Small intestine (tissue), 7 donors: ENCODE measurements around the gene OR9Q1. TPM values are rescaled to one million over a fixed set of nuclear protein-coding genes. Genes with fewer than 3 reads are reported as not detected.

Experiments
- DNase-seq, 2 donors: peaks; one replicate each; pipeline versions ENCODE4 v3.0.0 to v3.0.0-alpha.2; 2013
- FAIRE-seq: peaks from 2 replicates; lab custom pipeline; 2012; peaks lifted over from hg19 to GRCh38; lab: Jason Lieb, UNC
- H3K27ac ChIP-seq, 3 donors: one replicate each; pipeline ENCODE4 v1.5.1; 2013; ENCODE audit warnings: low read length in 2 of 3, mild to moderate bottlenecking in 2 of 3, control low read depth in 1 of 3, inconsistent platforms in 1 of 3, low read depth in 1 of 3, moderate library complexity in 1 of 3
- H3K27me3 ChIP-seq, 3 donors: one replicate each; pipeline ENCODE4 v1.6.1; 2013; ENCODE audit warnings: low read length in 3 of 3, inconsistent platforms in 1 of 3; ENCODE audit not compliant: control insufficient read depth in 3 of 3, insufficient read depth in 3 of 3
- H3K36me3 ChIP-seq, 3 donors: one replicate each; pipeline ENCODE4 v1.6.1; 2013; ENCODE audit warnings: low read length in 3 of 3, inconsistent platforms in 1 of 3, low read depth in 1 of 3, mild to moderate bottlenecking in 1 of 3, moderate library complexity in 1 of 3; ENCODE audit not compliant: control insufficient read depth in 3 of 3, insufficient read depth in 2 of 3
- H3K4me1 ChIP-seq, 3 donors: one replicate each; pipeline ENCODE4 v1.6.1; 2013; ENCODE audit warnings: low read length in 2 of 3, inconsistent platforms in 1 of 3, low read depth in 1 of 3, mild to moderate bottlenecking in 1 of 3, moderate library complexity in 1 of 3; ENCODE audit not compliant: control insufficient read depth in 3 of 3, insufficient read depth in 2 of 3
- H3K4me3 ChIP-seq, 3 donors: one replicate each; pipeline ENCODE4 v1.5.1; 2013; ENCODE audit warnings: low read length in 3 of 3, control low read depth in 1 of 3, inconsistent platforms in 1 of 3, low read depth in 1 of 3, mild to moderate bottlenecking in 1 of 3, moderate library complexity in 1 of 3
- H3K9me3 ChIP-seq, 2 donors: one replicate each; pipeline ENCODE4 v1.6.1; 2013; ENCODE audit warnings: low read depth in 1 of 2, low read length in 1 of 2; ENCODE audit not compliant: control insufficient read depth in 2 of 2, insufficient read depth in 1 of 2
- WGBS, 3 donors: extraction: QIAGEN DNeasy Blood & Tissue Kit; methylation state at CpG; one replicate each; pipeline ENCODE4 v1.1.7; 2013; 5-methylcytosine and 5-hydroxymethylcytosine counted together
- polyA plus RNA-seq, 4 donors: library from polyadenylated mRNA; stranded (reverse) in 3 of 4; unstranded in 1 of 4; fragments of 200-250 nt in 3 of 4; fragments of 120-200 nt in 1 of 4; gene quantifications; one replicate each; pipeline versions ENCODE4 v1.2.1 to v1.2.3, GENCODE V29; 2013
- donor health status: healthy with polysubstance abuse.
- donor health status: control.
- donor health status: control.
- donor health status: Bipolar disorder and iron deficiency.
- donor health status: healthy.

Gene OR9Q1
- polyA plus RNA-seq, 4 donors = not detected

DNA sequence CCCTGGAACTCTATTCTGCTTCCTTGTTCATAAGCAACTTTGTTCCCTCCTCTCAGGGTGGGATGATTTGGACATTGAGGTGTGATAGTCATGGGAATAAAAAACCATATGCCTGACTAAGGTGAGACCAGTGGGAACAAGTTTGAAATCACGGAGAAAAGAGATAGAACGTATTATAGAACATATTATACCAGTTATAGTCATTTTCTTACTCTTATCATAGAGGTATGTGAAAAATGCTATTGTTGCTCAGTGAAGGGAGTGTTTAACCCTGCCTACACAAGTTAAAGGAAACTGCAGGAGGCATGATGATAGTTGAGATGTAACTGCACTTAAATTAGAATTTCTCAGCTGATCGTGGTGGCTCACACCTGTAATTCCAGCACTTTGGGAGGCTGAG lies 22.6 kb downstream of the OR9Q1 start:
- Histone ChIP-seq H3K4me3 (no peak overlapping the region), H3K27ac (no peak overlapping the region), H3K4me1 (no peaks in the 10 kb centered on the region), H3K36me3 (no peaks in the 10 kb centered on the region), H3K27me3 (no peaks in the 10 kb centered on the region), H3K9me3 (no peaks in the 10 kb centered on the region)
- FAIRE-seq (no peak), DNase-seq (no peak)
- 68 to 85% (median 70%) methylated on average over 3 of the region's 3 CpGs for WGBS, 3 donors

DNA sequence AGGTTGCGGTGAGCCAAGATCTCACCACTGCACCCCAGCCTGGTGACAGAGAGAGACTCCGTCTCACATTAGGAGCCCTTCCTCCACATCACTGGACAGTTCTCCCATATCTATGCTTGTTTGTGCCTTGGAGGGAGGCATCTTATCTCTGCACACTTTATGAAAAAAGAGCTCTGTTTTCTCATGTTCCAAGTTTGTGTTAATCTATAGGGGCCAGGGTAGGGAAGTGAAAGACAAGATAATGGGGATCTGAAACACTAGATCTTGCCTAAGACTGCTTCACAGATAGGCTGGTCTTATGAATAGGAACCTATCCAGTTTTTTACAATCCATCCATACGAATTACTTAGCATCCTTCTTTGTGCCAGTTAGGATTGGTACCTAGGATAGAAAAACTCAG lies 24.1 kb downstream of the OR9Q1 start:
- WGBS, 3 donors = 88 to 91% (median 90%) methylated on average over 3 of the region's 3 CpGs
- Histone ChIP-seq H3K9me3 (no peaks in the 10 kb centered on the region), H3K36me3 (no peaks in the 10 kb centered on the region), H3K27ac (no peak overlapping the region), H3K4me3 (no peak overlapping the region), H3K4me1 (no peaks in the 10 kb centered on the region), H3K27me3 (no peaks in the 10 kb centered on the region)
- FAIRE-seq (no peak), DNase-seq (no peak)

DNA sequence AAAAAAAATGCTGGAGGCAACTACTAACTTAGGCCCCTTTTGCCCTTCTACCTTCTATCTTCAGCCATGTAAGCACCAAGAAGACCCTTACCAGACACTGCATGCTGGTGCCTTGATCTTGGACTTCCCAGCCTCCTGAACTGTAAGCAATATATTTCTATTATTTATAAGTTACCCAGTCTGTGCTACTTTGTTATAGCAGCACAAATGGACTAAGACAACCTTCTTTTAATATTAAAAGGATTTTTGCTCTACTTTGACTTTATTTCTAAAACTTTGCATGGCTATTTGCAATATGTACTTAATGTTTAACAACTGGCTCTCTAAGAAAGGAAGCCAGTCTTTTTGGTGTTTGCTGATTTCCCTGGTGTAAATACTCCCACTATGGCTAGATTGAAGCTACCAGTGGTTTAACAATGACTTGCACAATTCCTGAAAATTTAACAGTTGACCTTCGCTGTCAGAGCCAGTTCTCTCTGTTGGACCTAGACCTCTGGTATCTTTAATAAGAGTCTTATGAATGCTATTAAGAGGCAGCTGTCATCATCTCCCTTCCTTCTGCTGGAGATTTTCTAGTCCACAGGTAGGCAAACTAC lies 32.2 kb downstream of the OR9Q1 start:
- Histone ChIP-seq H3K27me3 (no peaks in the 10 kb centered on the region), H3K9me3 (no peaks in the 10 kb centered on the region), H3K4me1 (peaks cover under 1 to 3% (median 3%) of the 10 kb centered on the region in 3 donors), H3K36me3 (no peaks in the 10 kb centered on the region), H3K4me3 (no peak overlapping the region), H3K27ac (no peak overlapping the region)
- WGBS, 3 donors = 73 to 86% (median 83%) methylated on average over 1 of the region's 1 CpG
- no peak for DNase-seq
- FAIRE-seq = no peak

DNA sequence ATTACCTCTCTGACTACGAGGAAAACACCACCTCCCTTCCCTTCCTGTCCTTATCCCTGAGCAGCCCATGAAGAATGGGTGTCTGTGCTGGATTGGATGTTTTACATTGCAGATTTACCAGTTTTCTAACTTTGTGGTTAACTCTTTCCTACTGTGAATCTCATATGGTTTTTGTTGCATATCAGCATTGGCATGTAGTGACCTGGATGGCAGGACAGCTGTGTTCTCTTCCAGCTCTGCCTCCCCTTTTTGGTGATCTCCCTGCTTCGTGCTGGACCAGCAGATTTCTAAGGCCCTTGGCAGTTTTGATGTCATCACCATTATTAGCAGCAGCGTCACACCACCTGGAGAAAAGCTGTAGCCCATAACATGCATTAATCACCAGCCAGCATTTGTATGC lies 33.8 kb downstream of the OR9Q1 start:
- no peaks in the 10 kb centered on the region for H3K36me3 ChIP-seq
- peaks cover 3 to 10% (median 5%) of the 10 kb centered on the region in 3 donors for H3K4me1 ChIP-seq
- WGBS, 3 donors = 77 to 87% (median 82%) methylated on average over 3 of the region's 3 CpGs
- no peak for DNase-seq
- H3K9me3 ChIP-seq = no peaks in the 10 kb centered on the region
- FAIRE-seq = no peak
- no peak overlapping the region for H3K4me3 ChIP-seq
- no peaks in the 10 kb centered on the region for H3K27me3 ChIP-seq
- no peak overlapping the region for H3K27ac ChIP-seq

DNA sequence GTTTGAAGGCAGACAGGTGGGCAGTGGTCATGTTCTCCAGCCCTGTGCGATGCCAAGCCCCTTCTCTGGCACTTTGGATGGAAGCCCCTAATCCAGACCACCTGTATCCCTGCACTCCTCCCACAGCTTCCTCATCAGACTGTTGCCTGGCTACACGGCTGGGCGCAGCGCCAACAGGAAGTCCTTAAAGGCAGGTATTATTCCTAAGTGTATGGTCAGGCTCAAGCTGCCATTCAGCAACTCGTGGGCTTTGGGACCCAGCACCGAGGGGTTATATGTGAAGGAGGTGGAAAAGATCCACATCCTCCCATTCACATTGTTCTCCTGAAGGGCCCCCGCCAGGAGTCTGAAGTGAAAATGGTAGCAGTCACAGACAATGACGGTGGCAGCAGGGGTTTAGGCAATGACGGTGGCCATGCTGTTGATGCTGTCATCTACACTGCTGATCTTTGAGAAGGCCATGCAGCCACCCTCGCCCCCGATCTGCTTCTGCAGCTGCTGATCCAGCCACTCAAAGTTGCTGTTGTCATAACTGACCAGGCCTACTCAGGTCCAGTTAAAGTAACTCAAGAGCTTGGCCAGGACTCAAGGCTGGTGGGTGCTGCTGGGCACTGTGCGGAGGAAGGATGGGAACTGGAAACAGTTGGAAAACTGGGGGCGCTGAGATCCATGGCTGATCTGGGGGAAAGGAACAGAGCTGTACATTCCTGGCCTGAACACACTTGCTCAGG lies 34.8 kb downstream of the OR9Q1 start:
- 64 to 69% (median 67%) methylated on average over 13 of the region's 13 CpGs for WGBS, 3 donors
- no peak overlapping the region for H3K4me3 ChIP-seq
- no peak for FAIRE-seq
- H3K27me3 ChIP-seq = no peaks in the 10 kb centered on the region
- no peaks in the 10 kb centered on the region for H3K9me3 ChIP-seq
- H3K4me1 ChIP-seq = peaks cover 3 to 10% (median 5%) of the 10 kb centered on the region in 3 donors
- peak in 1 of 2 donors; percentile 48 for DNase-seq
- no peak overlapping the region for H3K27ac ChIP-seq
- no peaks in the 10 kb centered on the region for H3K36me3 ChIP-seq

GRCh38 chr11:58059007-58059350 lies 35.3 kb downstream of the OR9Q1 start:
- no peak overlapping the region for H3K27ac ChIP-seq
- H3K36me3 ChIP-seq = no peaks in the 10 kb centered on the region
- FAIRE-seq = no peak

GRCh38 chr11:58060535-58060934 lies 36.9 kb downstream of the OR9Q1 start:
- 85 to 91% (median 87%) methylated on average over 3 of the region's 3 CpGs for WGBS, 3 donors
- H3K27me3 ChIP-seq = peaks cover 0 to 2% (median 0%) of the 10 kb centered on the region in 3 donors
- FAIRE-seq (no peak), DNase-seq (no peak)
- H3K27ac ChIP-seq = no peak overlapping the region
- peaks cover 3 to 10% (median 5%) of the 10 kb centered on the region in 3 donors for H3K4me1 ChIP-seq
- H3K4me3 ChIP-seq = no peak overlapping the region
- H3K36me3 ChIP-seq = no peaks in the 10 kb centered on the region
- H3K9me3 ChIP-seq = no peaks in the 10 kb centered on the region

More at GRCh38 chr11:58059007-58059350, 35.3 kb downstream of the OR9Q1 start:
- H3K9me3 ChIP-seq = no peaks in the 10 kb centered on the region
- H3K4me1 ChIP-seq = peaks cover 3 to 10% (median 5%) of the 10 kb centered on the region in 3 donors
- H3K4me3 ChIP-seq = no peak overlapping the region
- no peaks in the 10 kb centered on the region for H3K27me3 ChIP-seq
- WGBS, 3 donors = 65 to 77% (median 76%) methylated on average over 4 of the region's 4 CpGs
- peak in 1 of 2 donors; percentile 21 for DNase-seq

DNA sequence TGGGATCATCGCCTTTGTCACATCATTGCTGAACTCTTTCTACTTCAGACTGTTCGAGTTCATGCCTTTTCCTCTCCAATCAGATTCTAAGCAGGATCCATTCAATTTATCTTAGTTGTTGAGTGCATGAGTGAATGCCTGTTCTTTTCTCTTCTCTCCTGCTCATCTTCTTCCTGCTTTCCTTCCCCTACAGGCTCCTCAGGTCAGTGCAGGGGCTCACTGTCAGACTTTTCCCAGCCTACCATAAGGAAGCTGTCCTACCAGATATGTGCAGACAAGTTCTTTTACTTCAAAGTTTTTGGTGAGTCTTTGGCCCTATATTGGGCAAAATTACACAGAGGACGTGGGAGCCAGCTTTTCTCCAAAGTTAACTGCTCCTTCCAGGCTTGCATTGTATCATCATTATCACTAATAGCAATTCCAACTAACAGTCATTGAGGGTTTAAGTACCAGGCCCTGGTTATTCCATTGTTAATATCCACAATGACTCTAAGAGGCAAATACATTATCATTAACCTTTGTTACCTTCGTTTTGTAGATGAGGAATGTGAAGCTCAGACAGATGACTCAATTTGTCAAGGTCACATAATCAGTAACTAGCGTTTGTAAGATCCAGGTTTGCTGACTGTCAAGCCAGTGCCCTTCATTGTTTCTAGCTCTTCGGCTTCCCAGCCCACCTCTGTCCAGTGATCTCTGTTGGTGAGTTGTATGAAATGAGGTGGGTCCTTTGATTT lies 37.4 kb downstream of the OR9Q1 start:
- 42 to 56% (median 44%) methylated on average over 6 of the region's 6 CpGs for WGBS, 3 donors
- no peaks in the 10 kb centered on the region for H3K9me3 ChIP-seq
- peaks cover 0 to 2% (median 0%) of the 10 kb centered on the region in 3 donors for H3K27me3 ChIP-seq
- FAIRE-seq = no peak
- peaks cover 3 to 10% (median 5%) of the 10 kb centered on the region in 3 donors for H3K4me1 ChIP-seq
- H3K36me3 ChIP-seq = no peaks in the 10 kb centered on the region
- peak; percentile 65 to 77 for DNase-seq
- peak overlapping the region in 1 of 3 donors; percentile 8 for H3K27ac ChIP-seq
- H3K4me3 ChIP-seq = no peak overlapping the region
